ENCODE results near the gene KCND1. TPM values are rescaled to one million over a fixed set of nuclear protein-coding genes. Genes with fewer than 3 reads are reported as not detected.

The KCND1 gene
- total and polyA plus RNA-seq, 2 experiments from 2014 or later, result 2.7 to 5.6 TPM

GRCh38 chrX:48997455-48997854 lies 25.8 kb upstream of the KCND1 start:
- H3K27me3 ChIP-seq (ENCODE audit: insufficient read depth), result no peaks in the 10 kb centered on the region
- TF ChIP-seq STAT1 (IDR thresholded peaks at IDR 0.05; ENCODE audit: unreplicated experiment) (no peak), POLR2AphosphoS5 (IDR thresholded peaks at IDR 0.05; ENCODE audit: low read depth) (no peak), JUNB (IDR thresholded peaks at IDR 0.05; ENCODE audit: unreplicated experiment) (no peak), CREB1 (CRISPR knock-in tag; IDR thresholded peaks at IDR 0.05; ENCODE audit: low read depth) (no peak), EZH2 (IDR thresholded peaks at IDR 0.05; ENCODE audit: low read depth, unreplicated experiment) (no peak), ZNF462 (CRISPR knock-in tag; IDR thresholded peaks at IDR 0.05) (no peak), ZNF331 (CRISPR knock-in tag; IDR thresholded peaks at IDR 0.05; ENCODE audit: low read depth) (no peak), CTCF (conservative IDR thresholded peaks at IDR 0.05; ENCODE audit: low read depth in 2 of 2) (no peak)
- TF ChIP-seq, protein P1, sequence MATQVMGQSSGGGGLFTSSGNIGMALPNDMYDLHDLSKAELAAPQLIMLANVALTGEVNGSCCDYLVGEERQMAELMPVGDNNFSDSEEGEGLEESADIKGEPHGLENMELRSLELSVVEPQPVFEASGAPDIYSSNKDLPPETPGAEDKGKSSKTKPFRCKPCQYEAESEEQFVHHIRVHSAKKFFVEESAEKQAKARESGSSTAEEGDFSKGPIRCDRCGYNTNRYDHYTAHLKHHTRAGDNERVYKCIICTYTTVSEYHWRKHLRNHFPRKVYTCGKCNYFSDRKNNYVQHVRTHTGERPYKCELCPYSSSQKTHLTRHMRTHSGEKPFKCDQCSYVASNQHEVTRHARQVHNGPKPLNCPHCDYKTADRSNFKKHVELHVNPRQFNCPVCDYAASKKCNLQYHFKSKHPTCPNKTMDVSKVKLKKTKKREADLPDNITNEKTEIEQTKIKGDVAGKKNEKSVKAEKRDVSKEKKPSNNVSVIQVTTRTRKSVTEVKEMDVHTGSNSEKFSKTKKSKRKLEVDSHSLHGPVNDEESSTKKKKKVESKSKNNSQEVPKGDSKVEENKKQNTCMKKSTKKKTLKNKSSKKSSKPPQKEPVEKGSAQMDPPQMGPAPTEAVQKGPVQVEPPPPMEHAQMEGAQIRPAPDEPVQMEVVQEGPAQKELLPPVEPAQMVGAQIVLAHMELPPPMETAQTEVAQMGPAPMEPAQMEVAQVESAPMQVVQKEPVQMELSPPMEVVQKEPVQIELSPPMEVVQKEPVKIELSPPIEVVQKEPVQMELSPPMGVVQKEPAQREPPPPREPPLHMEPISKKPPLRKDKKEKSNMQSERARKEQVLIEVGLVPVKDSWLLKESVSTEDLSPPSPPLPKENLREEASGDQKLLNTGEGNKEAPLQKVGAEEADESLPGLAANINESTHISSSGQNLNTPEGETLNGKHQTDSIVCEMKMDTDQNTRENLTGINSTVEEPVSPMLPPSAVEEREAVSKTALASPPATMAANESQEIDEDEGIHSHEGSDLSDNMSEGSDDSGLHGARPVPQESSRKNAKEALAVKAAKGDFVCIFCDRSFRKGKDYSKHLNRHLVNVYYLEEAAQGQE (IDR thresholded peaks at IDR 0.05; ENCODE audit: unreplicated experiment), result no peak
- DNase-seq (ENCODE audit: low spot score) (no peak), ATAC-seq (no peak)
- H3K4me3 Mint-ChIP-seq, result no peak overlapping the region; the same call in 2 of the 3 replicates
- peaks cover 6% of the 10 kb centered on the region for H3K27me3 Mint-ChIP-seq (ENCODE audit: insufficient read depth, low read depth, poor library complexity)
- H3K9me2 ChIP-seq (ENCODE audit: insufficient read depth), result no peaks in the 10 kb centered on the region
- no peak overlapping the region for H3K4me3 ChIP-seq
- no peak overlapping the region for H3K4me2 ChIP-seq
- H3K27ac Mint-ChIP-seq, result no peak overlapping the region
- H3K36me3 ChIP-seq (ENCODE audit: insufficient read depth), result no peaks in the 10 kb centered on the region
- no peaks in the 10 kb centered on the region for H3F3A ChIP-seq (replicated peaks; ENCODE audit: low read depth)
- H3K9me3 Mint-ChIP-seq, result no peaks in the 10 kb centered on the region
- H3K27ac ChIP-seq (ENCODE audit: low read depth), result no peak overlapping the region
- peaks cover 3% of the 10 kb centered on the region; the same call in 1 of the 2 replicates for H4K20me1 ChIP-seq (replicated peaks; ENCODE audit: insufficient read depth)
- no peaks in the 10 kb centered on the region for H3K4me1 ChIP-seq (ENCODE audit: insufficient read depth)
- H3K4me1 Mint-ChIP-seq, result peaks cover 8% of the 10 kb centered on the region; the same call in 2 of the 3 replicates
- H2AFZ ChIP-seq, result no peak overlapping the region
- H3K36me3 Mint-ChIP-seq (ENCODE audit: low read depth), result peaks cover 69% of the 10 kb centered on the region
- H3K79me2 ChIP-seq (replicated peaks; ENCODE audit: insufficient read depth), result peaks cover 12% of the 10 kb centered on the region
